LNCAP (cell line): ENCODE measurements around the gene RPL21.

ENCODE experiments used
- TF ChIP-seq, protein P1 (sequence below): fragments of 450-650 bp; IDR thresholded peaks from 2 replicates; pipeline ENCODE4 v1.5.1; 2017; ENCODE audit warnings: mild to moderate bottlenecking

The RPL21 gene

DNA sequence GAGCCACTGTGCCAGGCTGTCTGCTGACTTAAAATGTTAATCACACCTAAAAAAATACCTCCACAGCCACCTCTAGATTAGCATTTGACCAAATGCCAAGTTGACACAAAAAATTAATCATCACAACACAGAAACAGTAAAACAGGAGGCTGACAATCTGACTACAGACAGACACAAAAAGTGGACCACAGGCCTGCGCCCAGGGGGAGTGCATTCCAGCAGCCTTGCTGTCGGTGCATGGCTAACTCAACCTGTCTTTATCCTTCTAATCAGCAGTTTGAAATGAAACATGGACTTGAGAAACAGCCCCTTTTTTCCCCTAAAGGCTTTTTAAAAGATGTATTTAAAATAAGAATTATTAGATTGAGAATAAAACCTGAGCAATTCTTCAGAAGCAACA lies 53.3 kb downstream of the RPL21 start:
- TF ChIP-seq, protein P1, sequence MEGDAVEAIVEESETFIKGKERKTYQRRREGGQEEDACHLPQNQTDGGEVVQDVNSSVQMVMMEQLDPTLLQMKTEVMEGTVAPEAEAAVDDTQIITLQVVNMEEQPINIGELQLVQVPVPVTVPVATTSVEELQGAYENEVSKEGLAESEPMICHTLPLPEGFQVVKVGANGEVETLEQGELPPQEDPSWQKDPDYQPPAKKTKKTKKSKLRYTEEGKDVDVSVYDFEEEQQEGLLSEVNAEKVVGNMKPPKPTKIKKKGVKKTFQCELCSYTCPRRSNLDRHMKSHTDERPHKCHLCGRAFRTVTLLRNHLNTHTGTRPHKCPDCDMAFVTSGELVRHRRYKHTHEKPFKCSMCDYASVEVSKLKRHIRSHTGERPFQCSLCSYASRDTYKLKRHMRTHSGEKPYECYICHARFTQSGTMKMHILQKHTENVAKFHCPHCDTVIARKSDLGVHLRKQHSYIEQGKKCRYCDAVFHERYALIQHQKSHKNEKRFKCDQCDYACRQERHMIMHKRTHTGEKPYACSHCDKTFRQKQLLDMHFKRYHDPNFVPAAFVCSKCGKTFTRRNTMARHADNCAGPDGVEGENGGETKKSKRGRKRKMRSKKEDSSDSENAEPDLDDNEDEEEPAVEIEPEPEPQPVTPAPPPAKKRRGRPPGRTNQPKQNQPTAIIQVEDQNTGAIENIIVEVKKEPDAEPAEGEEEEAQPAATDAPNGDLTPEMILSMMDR = no peak
